OCI-LY3 (cell line): ENCODE measurements around the gene ZBTB3.

Source experiments
- EZH2phosphoT487 ChIP-seq: fragments of 200-600 bp; shearing (Covaris generic); IDR thresholded peaks from 2 replicates; pipeline ENCODE4 v1.6.1; 2018; ENCODE audit warnings: antibody characterized with exemption, mixed run types, low read depth
- TF ChIP-seq, protein P1 (sequence below): fragments of 200-600, 300-600 bp; sonication (generic); IDR thresholded peaks from 2 replicates; pipeline ENCODE4 v1.5.1; 2014; ENCODE audit warnings: antibody characterized with exemption, low read length, low read depth

DNA sequence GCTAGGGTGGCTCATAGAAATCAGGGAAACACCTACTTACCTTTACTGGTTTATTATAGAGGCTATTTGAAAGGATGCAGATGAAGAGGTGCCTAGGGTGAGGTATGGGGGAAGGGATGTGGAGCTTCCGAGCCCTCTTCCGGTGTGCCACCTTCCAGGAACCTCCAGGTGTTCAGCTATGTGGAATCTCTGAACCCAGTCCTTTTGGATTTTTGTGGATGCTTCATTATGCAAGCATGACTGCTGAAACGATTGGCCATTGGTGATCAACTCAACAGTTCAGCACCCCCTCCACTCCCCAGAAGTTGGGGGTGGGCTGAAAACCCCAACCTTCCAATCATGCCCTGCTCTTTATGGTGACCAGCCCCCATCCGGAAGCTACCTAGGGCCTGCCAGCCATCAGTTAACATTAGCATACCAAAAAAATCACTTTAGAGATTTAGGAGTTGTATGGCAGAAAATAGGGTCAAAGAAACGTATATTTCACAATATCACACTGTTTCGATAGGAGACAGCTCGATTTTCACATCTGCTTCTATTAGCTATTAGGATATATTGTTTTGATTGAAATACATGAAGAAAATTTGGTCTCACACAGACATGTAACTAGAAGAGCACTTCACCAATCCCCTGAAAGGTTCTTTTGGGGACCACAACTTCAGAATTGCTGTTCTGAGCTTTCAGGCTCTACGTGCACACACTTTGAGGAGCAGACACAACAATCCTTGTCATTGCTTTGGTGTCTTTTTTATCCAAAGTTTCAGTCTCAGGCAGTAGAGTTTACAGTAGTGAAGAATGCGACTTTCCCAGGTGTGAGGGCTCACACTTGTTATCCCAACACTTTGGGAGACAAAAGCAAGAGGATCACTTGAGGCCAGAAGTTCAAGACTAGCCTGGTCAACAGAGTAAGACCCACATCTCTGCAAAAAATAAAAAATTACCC, 4.2 kb upstream of the ZBTB3 start:
- TF ChIP-seq, protein P1, sequence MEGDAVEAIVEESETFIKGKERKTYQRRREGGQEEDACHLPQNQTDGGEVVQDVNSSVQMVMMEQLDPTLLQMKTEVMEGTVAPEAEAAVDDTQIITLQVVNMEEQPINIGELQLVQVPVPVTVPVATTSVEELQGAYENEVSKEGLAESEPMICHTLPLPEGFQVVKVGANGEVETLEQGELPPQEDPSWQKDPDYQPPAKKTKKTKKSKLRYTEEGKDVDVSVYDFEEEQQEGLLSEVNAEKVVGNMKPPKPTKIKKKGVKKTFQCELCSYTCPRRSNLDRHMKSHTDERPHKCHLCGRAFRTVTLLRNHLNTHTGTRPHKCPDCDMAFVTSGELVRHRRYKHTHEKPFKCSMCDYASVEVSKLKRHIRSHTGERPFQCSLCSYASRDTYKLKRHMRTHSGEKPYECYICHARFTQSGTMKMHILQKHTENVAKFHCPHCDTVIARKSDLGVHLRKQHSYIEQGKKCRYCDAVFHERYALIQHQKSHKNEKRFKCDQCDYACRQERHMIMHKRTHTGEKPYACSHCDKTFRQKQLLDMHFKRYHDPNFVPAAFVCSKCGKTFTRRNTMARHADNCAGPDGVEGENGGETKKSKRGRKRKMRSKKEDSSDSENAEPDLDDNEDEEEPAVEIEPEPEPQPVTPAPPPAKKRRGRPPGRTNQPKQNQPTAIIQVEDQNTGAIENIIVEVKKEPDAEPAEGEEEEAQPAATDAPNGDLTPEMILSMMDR, result no peak
- TF ChIP-seq EZH2phosphoT487, result no peak
